Epithelial cell of prostate (primary cell): Measurements from ENCODE around the gene SERHL2.
A peak's percentile ranks its signal among the peaks of the same experiment; 100 is the strongest.
"Not testable (repeated sequence)": the region's sequence is repeated elsewhere in the genome, so short reads cannot be mapped to it uniquely, and the experiment has no call there.

Experiments
- DNase-seq: peaks from one replicate; pipeline ENCODE4 v3.0.0-alpha.2; 2011; ENCODE audit warnings: low read depth, low spot score
- H3K27ac ChIP-seq: fragments of 450-650 bp; 2 replicates; pipeline ENCODE4 v1.5.1; 2017; ENCODE audit warnings: mild to moderate bottlenecking

Gene SERHL2

DNA sequence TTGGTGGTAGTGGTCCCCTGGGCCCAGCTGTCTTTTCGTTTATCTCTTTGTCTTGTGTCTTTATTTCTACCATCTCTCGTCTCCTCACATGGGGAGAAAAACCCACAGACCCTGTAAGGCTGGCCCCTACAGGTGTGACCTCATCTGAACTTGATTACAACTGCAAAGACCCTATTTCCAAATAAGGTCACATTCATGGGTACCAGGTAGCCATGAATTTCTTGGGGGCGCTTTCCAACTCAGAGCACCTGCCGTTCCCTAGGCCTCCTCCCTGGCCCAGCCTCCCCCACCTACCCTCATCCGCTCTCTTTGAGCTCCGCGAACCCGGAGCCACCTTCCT lies 20.1 kb upstream of the SERHL2 start:
- DNase-seq = no peak
- no peak overlapping the region for H3K27ac ChIP-seq

DNA sequence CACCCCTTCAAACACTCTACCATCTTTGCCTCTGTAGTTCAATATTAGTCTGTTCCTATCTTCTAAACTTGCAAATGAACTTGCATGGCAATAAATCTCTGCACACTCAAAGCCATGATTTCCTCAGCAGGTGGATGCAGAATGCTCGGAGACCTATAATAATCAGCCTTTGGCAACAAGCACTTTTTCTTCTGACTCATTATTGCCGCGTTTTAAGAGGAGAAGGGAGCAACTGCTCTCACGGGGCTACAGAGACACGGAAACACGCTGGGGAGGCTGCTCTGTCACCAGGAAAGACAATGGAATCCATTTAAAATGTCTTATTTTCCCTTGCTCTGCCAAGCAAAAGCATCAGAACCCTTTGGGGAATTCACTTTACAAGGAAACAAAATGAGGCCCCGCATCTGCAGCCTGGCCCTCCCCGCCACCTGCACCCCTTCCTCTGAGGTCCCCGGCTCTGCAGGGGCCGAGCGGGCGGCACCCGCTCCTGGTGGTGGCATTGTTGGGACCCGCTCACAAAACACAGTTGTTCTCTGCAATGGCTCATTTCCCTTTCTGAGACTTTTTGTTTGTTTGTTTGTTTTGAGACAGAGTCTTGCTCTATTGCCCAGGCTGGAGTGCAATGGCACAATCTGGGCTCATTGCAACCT lies 18.5 kb upstream of the SERHL2 start:
- not testable (repeated sequence) for H3K27ac ChIP-seq, DNase-seq

DNA sequence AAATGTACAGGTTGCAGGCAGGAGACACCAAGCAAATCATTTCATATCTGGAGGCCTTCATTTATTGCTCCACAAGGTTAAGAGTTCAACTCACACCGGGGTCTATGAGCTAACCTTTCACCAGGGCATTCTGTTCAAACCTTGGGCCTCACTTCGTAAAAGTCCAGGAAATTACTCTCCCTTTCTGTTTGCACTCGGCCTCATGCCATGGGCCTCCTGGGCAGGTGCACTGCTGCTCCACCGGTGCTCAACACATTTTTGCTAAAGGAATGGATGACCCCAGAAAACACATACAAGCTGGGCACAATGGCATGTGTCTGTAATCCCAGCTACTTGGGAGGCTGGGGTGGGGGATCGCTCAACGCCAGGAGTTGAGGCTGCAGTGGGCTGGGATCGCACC lies 17.6 kb upstream of the SERHL2 start:
- DNase-seq = no peak
- H3K27ac ChIP-seq = no peak overlapping the region

DNA sequence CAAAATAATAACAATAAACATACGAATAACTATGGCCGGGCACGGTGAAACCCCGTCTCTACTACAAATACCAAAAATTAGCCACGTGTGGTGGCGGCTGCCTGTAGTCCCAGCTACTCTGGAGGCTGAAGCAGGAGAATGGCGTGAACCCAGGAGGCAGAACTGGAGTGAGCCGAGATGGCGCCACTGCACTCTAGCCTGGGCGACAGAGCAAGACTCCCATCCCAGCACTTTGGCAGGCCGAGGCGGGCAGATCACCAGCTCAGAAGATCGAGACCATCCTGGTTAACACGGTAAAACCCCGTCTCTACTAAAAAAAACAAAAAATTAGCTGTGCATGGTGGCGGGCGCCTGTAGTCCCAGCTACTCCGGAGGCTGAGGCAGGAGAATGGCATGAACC lies 17.1 kb upstream of the SERHL2 start:
- peak overlapping the region; percentile 68 for H3K27ac ChIP-seq
- not testable (repeated sequence) for DNase-seq

DNA sequence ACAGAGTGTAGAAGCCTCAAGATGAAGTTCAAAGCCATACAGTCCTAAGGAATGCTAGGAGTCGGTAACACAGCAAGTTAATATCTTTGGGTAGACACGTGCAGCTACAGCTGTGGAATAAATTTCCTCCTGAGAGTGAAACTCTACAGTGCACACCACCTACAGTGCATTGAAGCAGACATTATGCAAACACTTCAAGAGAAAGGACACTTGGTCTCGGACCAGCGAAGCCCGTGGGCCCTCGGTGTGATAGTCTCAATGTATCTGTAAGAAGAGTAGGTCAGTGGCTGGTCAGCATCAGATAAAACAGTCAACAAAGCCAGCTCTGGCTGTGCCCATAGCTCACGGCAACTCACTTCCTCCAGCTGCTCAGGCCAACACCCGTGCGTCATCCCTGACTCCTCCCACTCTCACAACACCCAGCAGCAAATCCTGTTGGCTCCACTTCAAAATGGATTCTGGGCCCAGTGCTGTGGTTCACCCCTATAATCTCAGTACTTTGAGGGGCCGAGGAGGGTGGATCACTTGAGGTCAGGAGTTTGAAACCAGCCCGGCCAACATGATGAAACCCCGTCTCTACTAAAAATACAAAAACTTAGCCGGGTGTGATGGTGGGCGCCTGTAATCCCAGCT lies 16.4 kb upstream of the SERHL2 start:
- peak overlapping the region; percentile 68 for H3K27ac ChIP-seq

DNA sequence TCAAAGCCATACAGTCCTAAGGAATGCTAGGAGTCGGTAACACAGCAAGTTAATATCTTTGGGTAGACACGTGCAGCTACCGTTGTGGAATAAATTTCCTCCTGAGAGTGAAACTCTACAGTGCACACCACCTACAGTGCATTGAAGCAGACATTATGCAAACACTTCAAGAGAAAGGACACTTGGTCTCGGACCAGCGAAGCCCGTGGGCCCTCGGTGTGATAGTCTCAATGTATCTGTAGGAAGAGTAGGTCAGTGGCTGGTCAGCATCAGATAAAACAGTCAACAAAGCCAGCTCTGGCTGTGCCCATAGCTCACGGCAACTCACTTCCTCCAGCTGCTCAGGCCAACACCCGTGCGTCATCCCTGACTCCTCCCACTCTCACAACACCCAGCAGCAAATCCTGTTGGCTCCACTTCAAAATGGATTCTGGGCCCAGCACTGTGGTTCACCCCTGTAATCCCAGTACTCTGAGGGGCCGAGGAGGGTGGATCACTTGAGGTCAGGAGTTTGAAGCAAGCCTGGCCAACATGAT lies 14.5 kb upstream of the SERHL2 start:
- H3K27ac ChIP-seq = peak overlapping the region; percentile 68
- DNase-seq = not testable (repeated sequence)

More for the DNA sequence above, 16.4 kb upstream of the SERHL2 start:
- DNase-seq = not testable (repeated sequence)

DNA sequence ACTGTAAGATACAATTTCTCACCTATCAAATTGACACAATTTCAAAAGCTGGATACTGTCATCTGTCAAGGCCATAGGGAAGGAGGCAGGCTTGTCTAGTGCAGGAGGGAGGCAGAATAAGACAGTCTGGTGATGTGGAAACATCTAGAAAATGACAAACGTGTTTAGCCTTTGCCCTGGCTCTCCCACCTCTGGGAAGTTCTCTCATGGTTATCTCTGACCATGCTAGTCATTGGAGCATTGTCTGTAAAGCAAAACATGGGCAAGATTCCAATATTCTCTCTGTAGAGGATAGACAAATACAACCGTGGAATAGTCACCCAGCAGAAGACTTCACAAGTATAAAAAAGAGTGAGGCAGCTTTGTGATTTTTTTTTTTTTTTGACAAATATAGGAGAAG lies 9.1 kb upstream of the SERHL2 start:
- no peak for DNase-seq
- no peak overlapping the region for H3K27ac ChIP-seq

DNA sequence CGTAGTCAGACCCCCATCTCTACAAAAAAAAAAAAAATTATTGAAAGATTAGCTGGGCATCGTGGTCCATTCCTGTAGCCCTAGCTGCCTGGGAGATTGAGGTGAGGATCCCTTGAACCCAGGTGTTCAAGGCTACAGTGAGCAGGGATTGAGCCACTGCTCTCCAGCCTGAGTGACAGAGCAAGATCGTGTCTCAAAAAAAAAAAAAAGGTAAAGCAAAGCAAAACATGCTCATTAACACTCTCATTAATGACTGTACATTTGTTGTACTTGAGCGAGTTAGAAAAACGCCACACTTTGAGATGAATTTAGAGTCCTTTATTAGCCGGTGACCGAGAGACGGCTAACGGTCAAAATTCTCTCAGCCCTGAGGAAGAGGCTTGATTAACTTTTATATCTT lies 6.2 kb upstream of the SERHL2 start:
- H3K27ac ChIP-seq = no peak overlapping the region
- no peak for DNase-seq

DNA sequence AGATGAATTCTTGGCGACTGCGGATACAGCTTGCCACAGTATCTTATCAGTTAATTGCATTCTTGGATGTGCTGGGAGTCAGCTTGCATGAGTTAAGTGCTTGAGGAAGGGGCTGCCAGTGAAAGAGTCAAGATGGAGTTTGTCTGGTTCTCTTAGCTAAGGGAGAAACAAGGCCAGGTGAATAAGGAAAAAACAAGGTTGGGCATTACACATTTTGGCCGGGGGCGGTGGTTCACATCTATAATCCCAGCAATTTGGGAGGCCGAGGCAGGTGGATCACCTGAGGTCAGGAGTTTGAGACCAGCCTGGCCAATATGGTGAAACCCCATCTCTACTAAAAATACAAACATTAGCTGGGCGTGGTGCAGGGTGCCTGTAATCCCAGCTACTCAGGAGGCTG lies 5.6 kb upstream of the SERHL2 start:
- not testable (repeated sequence) for DNase-seq, H3K27ac ChIP-seq

DNA sequence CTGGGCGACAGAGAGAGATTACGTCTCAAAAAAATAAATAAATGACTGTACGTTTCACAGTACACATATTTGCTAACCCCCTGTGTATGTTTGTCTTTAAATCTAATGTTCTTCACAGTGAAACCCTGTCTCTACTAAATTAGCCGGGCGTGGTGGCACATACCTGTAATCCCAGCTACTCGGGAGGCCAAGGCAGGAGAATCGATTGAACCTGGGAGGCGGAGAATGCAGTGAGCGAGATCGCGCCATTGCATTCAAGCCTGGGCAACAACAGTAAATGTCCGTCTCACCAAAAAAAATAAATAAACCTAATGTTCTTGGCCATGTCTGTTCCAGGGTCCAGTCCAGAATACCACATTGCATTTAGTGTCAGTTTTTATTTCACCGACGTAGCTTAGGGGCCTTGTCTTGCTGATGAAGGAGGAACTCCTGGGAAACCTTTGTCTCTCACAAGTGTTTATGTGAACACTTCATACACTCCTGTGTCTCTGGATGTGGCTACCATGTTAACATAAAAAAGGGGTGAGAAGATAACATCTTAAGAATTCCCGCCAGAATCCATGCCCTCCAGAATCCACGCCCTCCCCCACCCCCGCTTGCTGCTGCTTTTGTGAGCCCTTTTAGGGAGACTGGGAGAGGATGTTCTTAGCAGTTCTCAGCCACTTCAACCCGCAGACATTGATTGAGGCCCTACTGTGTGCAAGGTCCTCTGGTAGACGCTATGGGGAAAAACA lies 5.0 kb upstream of the SERHL2 start:
- DNase-seq = no peak
- no peak overlapping the region for H3K27ac ChIP-seq

DNA sequence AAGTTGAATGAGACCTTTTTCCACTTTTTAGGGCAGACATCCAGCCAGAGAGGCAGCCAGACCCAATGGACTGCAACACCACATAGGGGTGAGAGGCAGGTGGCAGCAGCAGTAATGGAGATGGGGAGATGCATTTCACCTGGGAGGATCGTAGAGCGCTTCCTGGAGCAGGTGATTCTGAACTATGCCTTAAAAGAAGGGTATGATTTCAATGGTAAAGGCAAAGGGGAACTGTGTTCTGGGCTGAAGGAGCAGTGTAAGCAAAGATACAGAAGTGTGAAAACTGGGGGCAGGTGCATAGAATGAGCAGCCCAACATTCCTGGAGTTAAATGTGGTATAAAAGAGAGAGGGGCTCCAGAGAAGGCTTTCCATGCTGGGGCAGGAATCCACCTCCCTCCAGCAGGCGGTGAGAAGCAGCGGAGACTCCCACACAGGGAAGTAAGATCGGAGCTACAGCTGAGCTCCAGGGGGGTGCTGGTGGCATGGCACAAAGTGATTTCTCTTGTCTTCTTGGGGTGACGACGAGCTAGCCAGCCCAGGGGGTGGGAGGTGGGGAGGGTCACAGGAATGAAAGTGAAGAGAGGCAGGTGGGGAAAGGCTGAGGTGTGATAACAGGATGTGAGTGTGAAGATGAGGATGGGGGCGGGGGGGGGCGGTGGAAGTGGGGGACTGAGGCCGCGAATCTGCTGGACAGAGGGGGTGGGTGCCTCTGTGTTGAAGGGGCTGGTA lies 4.3 kb upstream of the SERHL2 start:
- H3K27ac ChIP-seq = no peak overlapping the region
- no peak for DNase-seq

DNA sequence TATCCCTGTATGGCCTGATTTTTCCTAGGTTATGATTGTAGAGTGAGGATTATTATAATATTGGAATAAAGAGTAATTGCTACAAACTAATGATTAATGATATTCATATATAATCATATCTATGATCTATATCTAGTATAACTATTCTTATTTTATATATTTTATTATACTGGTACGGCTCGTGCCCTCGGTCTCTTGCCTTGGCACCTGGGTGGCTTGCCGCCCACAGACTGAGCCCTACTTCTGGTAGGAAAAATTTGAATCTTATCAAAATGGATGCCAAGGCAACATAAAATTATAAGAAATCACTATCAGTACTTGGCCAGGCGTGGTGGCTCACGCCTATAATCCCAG lies 1.5 kb upstream of the SERHL2 start:
- not testable (repeated sequence) for DNase-seq, H3K27ac ChIP-seq

DNA sequence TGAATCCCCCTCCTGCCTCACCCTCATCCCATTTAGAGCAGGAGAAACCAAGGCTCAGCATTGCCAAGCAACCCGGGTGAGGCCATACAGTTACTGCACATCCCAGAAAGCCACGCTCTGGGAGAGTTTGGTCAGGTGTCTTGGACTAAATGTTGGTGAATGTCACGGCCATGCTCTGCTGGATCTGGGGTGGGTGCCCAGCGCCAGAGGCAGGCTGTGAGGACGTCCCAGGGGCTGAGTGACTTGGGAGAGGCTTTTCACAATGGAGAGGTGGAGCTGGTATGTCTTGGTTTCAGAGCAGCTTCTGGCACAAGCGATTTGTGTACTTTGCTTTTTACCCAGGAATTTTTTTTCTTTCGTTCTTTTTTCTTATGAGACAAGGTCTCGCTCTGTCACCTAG lies 6.6 kb downstream of the SERHL2 start:
- no peak overlapping the region for H3K27ac ChIP-seq
- no peak for DNase-seq

DNA sequence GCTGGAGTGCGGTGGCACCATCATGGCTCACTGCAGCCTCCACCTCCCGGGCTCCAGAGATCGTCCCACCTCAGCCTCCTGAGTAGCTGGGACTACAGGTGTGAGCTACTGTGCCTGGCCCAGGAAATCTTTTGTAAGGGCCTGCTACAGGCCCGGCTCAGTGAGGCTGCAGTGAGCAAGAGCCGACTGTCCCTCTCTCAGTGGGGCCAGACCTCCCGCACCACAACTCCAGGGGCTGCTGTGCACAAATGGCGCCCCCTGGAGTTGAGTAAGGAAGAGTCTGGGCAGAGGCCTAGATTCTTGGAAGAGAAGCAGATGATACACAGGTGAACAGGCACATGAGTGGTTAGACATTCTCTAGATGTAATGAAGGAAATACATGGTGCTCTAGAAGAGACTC lies 7.0 kb downstream of the SERHL2 start:
- H3K27ac ChIP-seq = no peak overlapping the region
- no peak for DNase-seq

DNA sequence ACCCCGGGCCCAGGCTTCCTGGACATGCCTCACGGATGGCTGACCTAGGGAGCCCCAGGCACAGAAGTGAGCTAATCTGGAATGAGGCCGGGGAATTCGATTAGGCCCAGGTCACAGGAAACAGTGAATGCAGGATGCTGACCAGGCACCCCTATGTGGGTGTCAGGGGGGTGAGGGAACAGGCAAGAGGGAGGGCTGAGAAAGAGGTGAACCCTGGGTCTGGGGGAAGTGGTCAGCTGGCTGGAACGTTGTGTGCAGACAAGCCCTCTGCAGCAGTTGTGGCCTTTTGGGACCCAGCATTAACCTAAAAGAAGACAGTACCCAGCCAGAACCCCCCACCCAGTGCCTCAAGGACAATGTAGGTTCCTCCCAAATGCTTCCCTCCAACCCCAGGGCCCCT lies 8.1 kb downstream of the SERHL2 start:
- DNase-seq = no peak
- no peak overlapping the region for H3K27ac ChIP-seq

DNA sequence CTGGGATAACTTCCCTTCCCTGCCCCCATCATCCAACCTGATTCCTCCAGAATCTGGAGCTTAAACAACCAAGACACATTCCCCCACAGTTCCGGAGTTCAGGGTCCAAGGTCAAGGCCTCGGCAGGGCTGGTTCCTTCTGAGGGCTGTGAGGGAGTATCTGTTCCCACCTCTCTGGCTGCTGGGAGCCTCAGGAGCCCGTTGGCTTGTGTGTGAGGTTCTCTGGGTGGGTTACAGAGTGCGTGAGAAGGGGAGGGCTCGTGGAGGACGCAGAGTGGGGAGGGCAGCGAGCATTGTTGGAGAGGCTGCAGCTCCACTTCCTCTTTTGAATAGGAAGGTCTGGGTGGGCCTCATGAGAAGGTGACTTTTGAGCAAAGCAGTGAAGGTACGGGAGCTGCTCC lies 8.5 kb downstream of the SERHL2 start:
- no peak overlapping the region for H3K27ac ChIP-seq
- no peak for DNase-seq

DNA sequence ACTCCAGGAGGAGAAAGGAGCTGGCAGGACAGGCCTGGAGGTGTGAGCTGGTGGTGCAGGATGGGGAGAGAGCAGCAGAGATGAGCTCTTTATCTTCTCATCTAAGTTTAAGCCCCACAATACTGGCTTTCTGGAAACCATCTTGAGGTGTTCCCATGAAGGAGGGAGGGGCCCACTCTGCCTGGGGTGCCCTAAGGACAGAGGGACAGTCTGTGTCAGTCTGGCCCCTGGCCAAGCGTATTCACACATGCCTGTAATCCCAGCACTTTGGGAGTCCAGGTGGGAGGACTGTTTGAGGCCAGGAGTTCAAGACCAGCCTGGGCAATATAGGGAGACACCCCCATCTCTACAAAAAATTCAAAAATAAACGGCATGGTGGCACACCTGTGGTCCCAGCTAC lies 8.9 kb downstream of the SERHL2 start:
- H3K27ac ChIP-seq = no peak overlapping the region
- no peak for DNase-seq

DNA sequence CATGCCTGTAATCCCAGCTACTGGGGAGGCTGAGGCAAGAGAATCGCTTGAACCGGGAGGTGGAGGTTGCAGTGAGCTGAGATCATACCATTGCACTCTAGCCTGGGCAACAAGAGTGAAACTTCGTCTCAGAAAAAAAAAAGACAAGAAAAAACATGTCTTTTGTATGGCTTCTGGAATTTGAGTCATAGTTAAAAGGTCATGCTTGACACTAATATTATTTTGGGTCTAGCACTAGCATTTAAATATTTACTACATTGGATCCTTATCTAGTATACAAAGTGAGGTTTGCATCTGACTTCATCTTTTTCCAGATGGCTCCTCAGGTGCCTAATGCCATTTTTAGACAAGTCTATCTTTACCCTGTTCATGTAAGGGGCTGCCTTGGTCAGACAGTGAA lies 10.2 kb downstream of the SERHL2 start:
- DNase-seq = not testable (repeated sequence)

DNA sequence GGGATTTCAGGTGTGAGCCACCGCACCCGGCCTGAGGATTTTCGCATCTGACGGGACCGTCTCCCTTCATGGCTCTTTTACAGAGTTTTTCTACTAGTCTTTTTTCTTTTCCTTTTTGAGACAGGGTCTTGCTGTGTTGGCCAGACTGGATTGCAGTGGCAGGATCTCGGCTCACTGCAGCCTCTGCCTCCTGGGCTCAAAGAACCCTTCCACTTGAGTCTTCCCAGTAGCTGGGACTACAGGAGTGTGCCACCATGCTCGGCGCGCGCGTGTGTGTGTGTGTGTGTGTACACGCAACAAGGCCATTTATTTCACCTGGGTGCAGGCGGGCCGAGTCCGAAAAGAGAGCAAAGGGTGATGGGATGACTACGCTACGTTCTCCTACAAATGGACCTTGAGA lies 10.9 kb downstream of the SERHL2 start:
- no peak for DNase-seq
- H3K27ac ChIP-seq = no peak overlapping the region

More for the DNA sequence above, 10.2 kb downstream of the SERHL2 start:
- H3K27ac ChIP-seq = not testable (repeated sequence)

DNA sequence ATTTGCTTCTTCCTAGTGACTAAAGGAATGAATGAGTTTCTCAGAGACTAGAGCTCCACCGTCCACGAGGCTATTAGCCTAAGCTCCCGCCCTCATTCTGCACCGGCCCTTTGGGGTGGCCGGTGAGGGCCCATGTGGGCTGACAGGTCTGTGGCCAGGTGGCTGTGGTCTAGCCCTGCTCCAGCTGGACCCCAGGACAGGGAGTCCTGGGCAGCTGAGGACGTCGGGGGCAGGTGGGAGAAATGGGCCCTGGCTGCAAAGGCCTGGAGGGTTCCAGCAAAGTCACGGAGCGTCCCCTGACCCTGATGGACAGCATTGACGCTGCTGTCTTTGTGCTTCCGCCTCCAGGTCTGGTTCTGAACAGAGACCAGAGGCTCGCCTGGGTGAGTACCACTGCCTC lies 12.2 kb downstream of the SERHL2 start:
- H3K27ac ChIP-seq = no peak overlapping the region
- no peak for DNase-seq

DNA sequence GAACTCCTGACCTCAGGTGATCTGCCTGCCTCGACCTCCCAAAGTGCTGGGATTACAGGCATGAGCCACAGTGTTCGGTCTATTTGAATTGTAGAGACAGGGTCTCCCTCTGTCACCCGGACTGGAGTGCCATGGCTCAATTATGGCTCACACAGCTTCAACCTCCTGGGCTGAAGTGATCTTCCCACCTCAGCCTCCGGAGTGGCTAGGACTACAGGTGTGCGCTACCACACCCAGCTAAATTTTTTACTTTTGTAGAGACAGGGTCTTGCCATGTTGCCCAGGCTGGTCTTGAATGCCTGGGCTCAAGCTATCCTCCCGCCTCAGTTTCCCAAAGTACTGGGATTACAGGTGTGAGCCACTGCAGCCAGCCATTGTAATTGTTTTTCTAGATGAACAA lies 14.2 kb downstream of the SERHL2 start:
- not testable (repeated sequence) for H3K27ac ChIP-seq, DNase-seq
